Urinary bladder (tissue), 4 donors: ENCODE data around the gene ANKRD13D. TPM values are rescaled to one million over a fixed set of nuclear protein-coding genes. Genes with fewer than 3 reads are reported as not detected.

ENCODE experiments used
- DNase-seq: peaks from one replicate; pipeline ENCODE4 v3.0.0-alpha.2; 2015; ENCODE audit errors: extremely low spot score
- H3K27ac ChIP-seq: one replicate; pipeline ENCODE4 v1.5.1; 2013; ENCODE audit warnings: low read depth, mild to moderate bottlenecking, moderate library complexity
- H3K36me3 ChIP-seq: one replicate; pipeline ENCODE4 v1.6.1; 2013; ENCODE audit warnings: mild to moderate bottlenecking, moderate library complexity; ENCODE audit not compliant: insufficient read depth
- H3K4me1 ChIP-seq: one replicate; pipeline ENCODE4 v1.6.1; 2013; ENCODE audit warnings: mild to moderate bottlenecking, moderate library complexity; ENCODE audit not compliant: insufficient read depth
- H3K4me3 ChIP-seq: one replicate; pipeline ENCODE4 v1.5.1; 2013; ENCODE audit warnings: low read depth, low read length
- WGBS: extraction: QIAGEN DNeasy Blood & Tissue Kit; methylation state at CpG from one replicate; pipeline ENCODE4 v1.1.7; 2013; 5-methylcytosine and 5-hydroxymethylcytosine counted together
- polyA plus RNA-seq: library from polyadenylated mRNA; stranded (reverse); fragments of 200-250 nt; gene quantifications from one replicate; pipeline ENCODE4 v1.2.3, GENCODE V29; 2013
- total RNA-seq: library from RNA; depleted of rRNA; stranded (reverse); fragments of >200 nt; gene quantifications from one replicate; pipeline ENCODE4 v1.2.3, GENCODE V29; 2014
- donor health status: healthy with polysubstance abuse.
- donor health status: healthy.

Gene ANKRD13D
- total and polyA plus RNA-seq, 2 donors = 25.2 to 44.0 TPM

- Histone ChIP-seq H3K4me1 (no peaks in the 10 kb centered on the region), H3K36me3 (no peaks in the 10 kb centered on the region), H3K4me3 (no peak overlapping the region), H3K27ac (no peak overlapping the region)
- no peak for DNase-seq
- 91% methylated on average over 3 of the region's 3 CpGs for WGBS
Observed at GRCh38 chr11:67337257-67337656, 48.2 kb downstream of the ANKRD13D start.

DNA sequence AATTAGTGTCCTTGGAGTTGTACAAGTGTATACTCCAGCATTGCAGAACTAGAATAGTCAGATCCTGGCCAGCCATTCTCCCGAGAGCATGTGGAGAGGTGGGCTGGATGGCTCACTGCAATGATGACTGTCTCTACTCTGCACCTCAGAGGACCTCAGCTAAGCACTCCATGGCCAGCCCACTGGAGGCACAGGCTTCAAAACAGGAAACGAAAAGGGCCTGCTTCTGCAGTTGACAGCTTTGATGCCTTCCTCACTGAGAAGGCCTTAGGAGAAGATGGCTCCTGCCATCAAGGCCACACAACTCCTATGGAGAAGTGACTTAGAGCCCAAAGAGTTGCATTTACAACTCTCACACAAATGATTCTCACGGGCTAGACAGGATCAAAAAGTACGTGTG is 55.2 kb downstream of the ANKRD13D start:
- 85% methylated on average over 4 of the region's 4 CpGs for WGBS
- Histone ChIP-seq H3K27ac (no peak overlapping the region), H3K36me3 (no peaks in the 10 kb centered on the region), H3K4me1 (no peaks in the 10 kb centered on the region), H3K4me3 (no peak overlapping the region)
- no peak for DNase-seq

DNA sequence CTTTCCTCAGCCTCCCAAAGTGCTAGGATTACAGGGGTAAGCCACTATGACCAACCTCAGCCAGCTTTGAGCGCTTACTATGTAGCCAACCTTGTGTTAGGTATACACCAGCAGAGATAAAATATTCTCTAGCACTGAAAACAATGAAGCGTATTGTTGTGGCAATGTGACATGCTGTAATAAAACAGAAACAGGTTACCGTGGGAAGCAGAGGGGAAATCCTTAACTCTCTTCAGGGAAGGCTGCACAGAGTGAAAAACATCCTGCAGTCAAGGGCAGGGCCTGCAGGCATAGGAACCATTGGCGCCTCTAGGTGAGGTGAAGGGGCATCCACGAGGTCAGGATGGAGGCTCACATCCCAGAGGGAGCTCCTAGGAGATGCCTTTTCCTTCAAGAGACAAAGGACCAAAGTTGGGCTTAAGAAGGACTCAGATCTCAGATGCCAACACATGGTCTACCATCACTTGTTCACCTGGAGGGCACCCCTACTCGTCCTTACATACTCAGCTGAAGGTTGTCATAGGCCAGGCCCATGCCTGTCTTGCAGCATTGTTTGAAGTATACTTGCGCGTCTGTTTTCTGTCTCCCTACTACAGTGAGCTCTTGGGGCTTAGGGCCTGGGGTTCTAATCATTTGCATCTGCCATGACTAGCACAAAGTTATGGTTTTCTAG is 56.3 kb downstream of the ANKRD13D start:
- no peak for DNase-seq
- Histone ChIP-seq H3K36me3 (no peaks in the 10 kb centered on the region), H3K4me1 (no peaks in the 10 kb centered on the region), H3K4me3 (no peak overlapping the region), H3K27ac (no peak overlapping the region)
- 80% methylated on average over 8 of the region's 8 CpGs for WGBS

DNA sequence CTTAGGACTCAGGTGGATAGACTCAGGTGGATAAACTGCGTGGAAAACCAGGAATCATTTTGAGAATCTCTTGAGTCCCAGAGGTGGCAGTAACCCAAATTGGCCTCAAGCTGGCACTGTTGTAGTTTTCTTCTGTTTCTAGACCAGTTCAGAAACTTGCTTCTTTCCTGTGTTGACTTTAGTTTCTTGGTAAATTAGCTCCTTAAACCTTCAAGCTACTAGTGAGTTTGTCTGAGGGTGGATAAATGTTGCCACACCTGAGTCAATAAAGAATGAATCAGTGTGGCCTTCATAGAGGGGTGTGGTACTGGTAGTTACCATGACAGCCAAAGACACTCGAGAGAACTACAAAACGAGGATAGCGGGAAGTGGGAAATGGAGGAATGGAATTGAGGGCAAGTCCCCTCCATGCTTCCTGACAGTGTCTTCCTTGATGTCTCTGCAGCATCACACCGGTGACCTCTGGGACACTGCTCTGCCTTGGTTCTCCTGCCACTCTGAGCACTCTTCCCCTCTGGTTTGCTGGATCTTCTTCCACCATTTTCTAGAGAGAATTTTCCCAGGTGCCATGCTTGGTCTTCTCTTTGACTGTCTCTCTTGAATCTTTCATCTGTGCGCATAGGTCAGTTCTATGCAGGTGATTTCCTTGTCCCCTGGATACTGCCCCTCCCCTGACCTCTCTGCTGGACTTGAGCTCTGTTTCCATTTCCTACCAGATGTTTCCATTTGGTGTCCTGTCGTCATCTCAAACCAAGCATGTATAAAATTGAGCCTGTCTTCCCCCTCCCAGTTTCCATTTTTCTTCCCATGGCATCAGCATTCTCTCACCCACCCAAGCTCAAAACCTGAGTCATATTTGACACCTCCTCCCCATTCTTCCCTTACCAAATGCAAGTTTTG is 57.1 kb downstream of the ANKRD13D start:
- WGBS = 70% methylated on average over 7 of the region's 7 CpGs
- H3K27ac ChIP-seq = peak overlapping the region; percentile 39
- DNase-seq = no peak
- H3K4me1 ChIP-seq = no peaks in the 10 kb centered on the region
- H3K36me3 ChIP-seq = no peaks in the 10 kb centered on the region
- H3K4me3 ChIP-seq = no peak overlapping the region

DNA sequence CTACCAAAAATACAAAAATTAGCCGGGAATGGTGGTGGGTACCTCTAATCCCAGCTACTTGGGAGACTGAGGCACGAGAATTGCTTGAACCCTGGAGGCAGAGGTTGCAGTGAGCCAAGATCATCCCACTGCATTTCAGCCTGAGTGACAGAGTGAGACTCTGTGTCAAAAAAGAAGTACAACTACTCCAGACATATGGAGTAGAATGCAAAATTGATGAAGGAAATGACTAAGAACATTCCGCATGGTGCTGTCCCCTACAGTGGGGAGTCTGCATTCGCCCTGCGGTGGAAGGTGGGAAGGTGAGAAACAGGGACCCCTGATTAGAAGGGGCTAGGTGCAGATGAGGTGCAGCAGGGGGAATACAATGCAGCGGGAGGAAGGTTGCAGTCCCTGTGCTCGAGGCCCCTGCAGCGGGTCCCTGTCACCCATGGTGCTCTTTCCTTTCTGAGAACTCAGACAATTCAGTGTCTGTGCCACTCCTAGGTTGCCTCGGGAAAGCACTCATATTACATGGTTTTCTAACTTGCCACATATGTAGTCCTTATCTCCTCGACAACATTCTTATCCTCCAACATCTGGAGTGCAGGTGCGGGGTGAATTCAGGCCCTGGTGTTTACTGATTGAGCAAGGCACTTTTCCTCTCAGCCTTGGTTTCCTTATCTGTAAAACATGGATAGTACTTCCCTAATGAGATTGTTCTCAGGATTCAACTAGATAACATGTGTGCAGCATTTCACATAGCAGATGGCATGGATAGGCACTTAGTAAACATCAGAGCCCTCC is 59.1 kb downstream of the ANKRD13D start:
- H3K4me1 ChIP-seq = no peaks in the 10 kb centered on the region
- H3K4me3 ChIP-seq = no peak overlapping the region
- no peak overlapping the region for H3K27ac ChIP-seq
- DNase-seq = no peak
- WGBS = 72% methylated on average over 11 of the region's 11 CpGs
- no peaks in the 10 kb centered on the region for H3K36me3 ChIP-seq

- H3K4me3 ChIP-seq = no peak overlapping the region
- no peaks in the 10 kb centered on the region for H3K4me1 ChIP-seq
- WGBS = 70% methylated on average over 5 of the region's 5 CpGs
- no peaks in the 10 kb centered on the region for H3K36me3 ChIP-seq
- no peak overlapping the region for H3K27ac ChIP-seq
- no peak for DNase-seq
Observed at GRCh38 chr11:67349036-67349435, 59.9 kb downstream of the ANKRD13D start.

GRCh38 chr11:67349457-67349856 is 60.4 kb downstream of the ANKRD13D start:
- H3K27ac ChIP-seq = no peak overlapping the region
- no peaks in the 10 kb centered on the region for H3K36me3 ChIP-seq
- H3K4me1 ChIP-seq = no peaks in the 10 kb centered on the region
- DNase-seq = no peak
- 72% methylated on average over 2 of the region's 2 CpGs for WGBS
- H3K4me3 ChIP-seq = no peak overlapping the region

- no peaks in the 10 kb centered on the region for H3K36me3 ChIP-seq
- DNase-seq = no peak
- H3K4me3 ChIP-seq = no peak overlapping the region
- WGBS = 87% methylated on average over 4 of the region's 4 CpGs
- H3K4me1 ChIP-seq = peaks cover under 1% of the 10 kb centered on the region
- no peak overlapping the region for H3K27ac ChIP-seq
Observed at GRCh38 chr11:67349928-67350465, 60.9 kb downstream of the ANKRD13D start.

DNA sequence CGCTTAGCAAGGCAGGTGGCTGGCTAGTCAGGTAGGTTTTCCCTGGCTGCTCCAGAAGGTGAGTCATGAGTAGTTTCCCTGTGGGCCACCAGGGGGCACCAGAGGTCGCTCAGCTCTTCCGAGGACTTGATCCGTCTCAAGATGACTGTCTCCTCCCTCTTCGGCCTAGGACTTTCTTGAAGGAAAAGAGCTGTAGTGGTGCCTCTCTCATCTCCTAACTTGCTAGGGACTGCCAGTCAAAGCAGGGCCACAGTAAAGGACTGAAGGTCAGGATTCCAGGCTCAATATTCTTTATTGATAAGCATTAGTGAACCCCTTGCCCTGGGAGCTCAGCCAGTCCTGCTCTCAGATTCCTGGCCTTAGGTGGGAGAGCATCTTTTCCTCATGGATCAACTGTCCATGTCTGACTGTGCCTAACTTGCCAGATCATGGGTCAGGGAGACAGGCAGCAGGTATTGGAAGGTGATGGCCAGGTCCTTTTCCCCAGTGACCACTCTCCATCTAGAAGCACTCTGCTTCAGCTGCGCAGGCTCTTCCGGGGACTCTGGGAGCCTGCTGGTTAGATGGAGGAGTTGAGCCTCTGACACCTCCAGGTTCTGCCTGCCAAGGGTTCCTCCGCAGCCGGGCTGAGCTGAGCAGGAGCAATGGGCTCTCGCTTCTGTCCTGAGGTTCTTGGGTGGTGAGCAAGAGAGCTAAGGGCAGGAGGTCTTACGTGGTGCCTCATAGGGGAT is 62.3 kb downstream of the ANKRD13D start:
- no peak for DNase-seq
- Histone ChIP-seq H3K4me3 (no peak overlapping the region), H3K27ac (no peak overlapping the region), H3K4me1 (peaks cover 2% of the 10 kb centered on the region), H3K36me3 (no peaks in the 10 kb centered on the region)
- WGBS = 54% methylated on average over 11 of the region's 11 CpGs

Other genes starting within 250 kb of the ANKRD13D start
- 3.9 TPM for gene RHOD, start 232.5 kb upstream of the ANKRD13D start, total RNA-seq
- 10.1 TPM for gene RHOD, start 232.5 kb upstream of the ANKRD13D start, polyA plus RNA-seq
- gene KDM2A, start 170.0 kb upstream of the ANKRD13D start, total RNA-seq = 74.8 TPM
- 47.8 TPM for gene KDM2A, start 170.0 kb upstream of the ANKRD13D start, polyA plus RNA-seq
- 21.1 TPM for gene GRK2, start 22.8 kb upstream of the ANKRD13D start, total RNA-seq
- 66.3 TPM for gene GRK2, start 22.8 kb upstream of the ANKRD13D start, polyA plus RNA-seq
- gene SSH3, start 14.2 kb downstream of the ANKRD13D start, total RNA-seq = 23.6 TPM
- gene SSH3, start 14.2 kb downstream of the ANKRD13D start, polyA plus RNA-seq = 52.7 TPM
- 8.8 TPM for gene POLD4, start 64.2 kb downstream of the ANKRD13D start, total RNA-seq
- gene POLD4, start 64.2 kb downstream of the ANKRD13D start, polyA plus RNA-seq = 157 TPM
- gene CLCF1, start 84.3 kb downstream of the ANKRD13D start, total RNA-seq = 2.7 TPM
- gene CLCF1, start 84.3 kb downstream of the ANKRD13D start, polyA plus RNA-seq = 9.2 TPM
- gene RAD9A, start 102.7 kb downstream of the ANKRD13D start, total RNA-seq = 7.5 TPM
- gene RAD9A, start 102.7 kb downstream of the ANKRD13D start, polyA plus RNA-seq = 16.9 TPM
- 70.6 TPM for gene PPP1CA, start 112.6 kb downstream of the ANKRD13D start, total RNA-seq
- gene PPP1CA, start 112.6 kb downstream of the ANKRD13D start, polyA plus RNA-seq = 85.9 TPM
- gene TBC1D10C, start 114.8 kb downstream of the ANKRD13D start, total RNA-seq = 0.42 TPM
- 2.6 TPM for gene TBC1D10C, start 114.8 kb downstream of the ANKRD13D start, polyA plus RNA-seq
- 0.63 TPM for gene CARNS1, start 126.4 kb downstream of the ANKRD13D start, total RNA-seq
- 0.76 TPM for gene CARNS1, start 126.4 kb downstream of the ANKRD13D start, polyA plus RNA-seq
- gene RPS6KB2, start 139.2 kb downstream of the ANKRD13D start, total RNA-seq = 19.8 TPM
- gene RPS6KB2, start 139.2 kb downstream of the ANKRD13D start, polyA plus RNA-seq = 41.2 TPM
- gene PTPRCAP, start 148.4 kb downstream of the ANKRD13D start, total RNA-seq = 1.2 TPM
- gene PTPRCAP, start 148.4 kb downstream of the ANKRD13D start, polyA plus RNA-seq = 5.2 TPM
- gene CORO1B, start 154.2 kb downstream of the ANKRD13D start, total RNA-seq = 31.0 TPM
- 99.3 TPM for gene CORO1B, start 154.2 kb downstream of the ANKRD13D start, polyA plus RNA-seq
- not detected for gene GPR152, start 163.4 kb downstream of the ANKRD13D start, total RNA-seq
- gene GPR152, start 163.4 kb downstream of the ANKRD13D start, polyA plus RNA-seq = not detected
- gene CABP4, start 166.1 kb downstream of the ANKRD13D start, total RNA-seq = 0.26 TPM
- 0.96 TPM for gene CABP4, start 166.1 kb downstream of the ANKRD13D start, polyA plus RNA-seq
- 20.4 TPM for gene TMEM134, start 179.9 kb downstream of the ANKRD13D start, total RNA-seq
- gene TMEM134, start 179.9 kb downstream of the ANKRD13D start, polyA plus RNA-seq = 80.2 TPM
- gene AIP, start 193.7 kb downstream of the ANKRD13D start, total RNA-seq = 42.9 TPM
- 135 TPM for gene AIP, start 193.7 kb downstream of the ANKRD13D start, polyA plus RNA-seq
- 12.6 TPM for gene PITPNM1, start 216.1 kb downstream of the ANKRD13D start, total RNA-seq
- 18.5 TPM for gene PITPNM1, start 216.1 kb downstream of the ANKRD13D start, polyA plus RNA-seq
- 5.9 TPM for gene CDK2AP2, start 218.9 kb downstream of the ANKRD13D start, total RNA-seq
- 75.8 TPM for gene CDK2AP2, start 218.9 kb downstream of the ANKRD13D start, polyA plus RNA-seq
- not detected for gene CABP2, start 234.1 kb downstream of the ANKRD13D start, total RNA-seq
- gene CABP2, start 234.1 kb downstream of the ANKRD13D start, polyA plus RNA-seq = not detected